NCI-H128 (cell line): ENCODE data around the gene DEPDC5.

Experiments
- DNase-seq: peaks from one replicate; lab custom pipeline; 2025; ENCODE audit not compliant: unreplicated experiment; lab: John Stamatoyannopoulos, UW

The DEPDC5 gene

DNA sequence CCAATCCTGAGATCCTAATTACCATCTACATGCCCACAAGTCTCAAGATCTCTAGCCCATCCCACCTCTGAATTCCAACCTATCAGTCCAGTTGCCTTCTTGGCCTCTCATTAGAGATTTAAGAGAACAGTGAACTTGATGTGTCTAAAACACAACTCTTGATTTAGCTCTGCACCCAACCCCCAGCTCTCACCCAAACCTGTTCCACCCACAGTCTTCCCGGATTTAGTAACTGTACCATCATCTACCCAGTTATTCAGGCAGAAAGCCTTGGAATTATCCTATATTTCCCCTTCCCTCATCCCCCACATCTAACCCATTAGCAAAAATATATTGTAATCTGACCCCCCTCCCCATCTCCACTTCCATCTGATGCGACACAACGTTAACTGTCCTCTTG, 166.5 kb downstream of the DEPDC5 start:
- DNase-seq, result no peak

DNA sequence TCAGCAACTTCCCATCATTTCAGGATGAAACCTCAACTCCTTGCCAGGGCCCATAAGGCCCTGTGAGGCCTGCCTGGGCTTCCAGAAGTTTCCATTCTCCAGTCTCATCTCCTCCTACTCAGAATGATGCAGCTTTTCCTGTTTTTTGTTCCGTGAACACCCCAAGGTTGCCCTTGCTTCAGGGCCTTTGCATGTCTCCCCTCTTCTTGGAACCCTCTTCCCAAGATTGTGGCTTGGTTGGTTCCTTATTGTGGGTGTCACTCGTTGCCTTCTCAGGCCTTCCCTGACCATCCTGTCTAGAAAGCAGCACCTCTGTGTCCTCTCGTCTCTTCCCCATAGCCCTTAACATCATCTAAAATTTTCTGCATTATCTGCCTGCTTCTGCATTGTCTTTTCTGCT, 167.3 kb downstream of the DEPDC5 start:
- DNase-seq, result no peak

GRCh38 chr22:31922534-31922933, 168.7 kb downstream of the DEPDC5 start:
- DNase-seq, result no peak

- no peak for DNase-seq
Measured at GRCh38 chr22:31923136-31923535, 169.3 kb downstream of the DEPDC5 start.

DNA sequence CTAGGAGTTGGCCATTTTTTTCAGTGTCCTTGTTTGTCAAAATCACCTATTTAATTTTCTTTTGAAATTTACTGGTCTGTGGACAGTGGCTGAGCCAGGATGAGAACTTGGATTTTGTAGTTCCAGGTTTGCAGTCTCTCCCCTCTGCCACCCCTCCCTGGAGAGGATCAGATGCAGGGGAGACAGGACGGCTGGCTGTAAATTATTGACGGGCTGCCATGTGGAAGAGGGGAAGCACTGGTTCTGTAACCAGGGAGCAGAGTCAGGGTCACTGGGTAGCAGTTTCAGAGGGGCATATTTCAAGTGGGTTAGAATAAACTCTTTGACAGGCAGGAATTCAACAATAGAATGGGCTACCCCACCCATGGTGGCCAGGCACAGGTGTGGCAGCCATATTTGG, 169.9 kb downstream of the DEPDC5 start:
- DNase-seq, result no peak

GRCh38 chr22:31925056-31925455, 171.2 kb downstream of the DEPDC5 start:
- DNase-seq, result no peak

DNA sequence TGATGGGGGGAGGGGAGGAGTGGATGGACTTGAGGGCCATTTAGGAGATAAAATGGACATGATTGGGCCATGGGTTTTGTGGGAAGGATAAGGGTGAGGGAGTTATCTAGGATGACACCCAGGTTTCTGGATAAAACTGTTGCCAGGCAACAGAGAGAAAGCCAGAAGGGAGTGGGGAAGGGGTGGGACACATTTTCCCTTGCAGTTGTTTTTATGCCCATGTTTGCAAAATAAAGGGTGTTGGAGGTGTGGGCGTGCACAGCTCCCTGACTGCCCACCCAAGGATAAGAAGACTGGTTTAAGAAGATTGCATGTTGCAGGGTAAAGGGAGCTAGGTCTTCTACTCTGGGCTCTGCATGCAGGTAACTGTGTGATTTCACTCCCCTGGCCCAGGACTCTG, 172.2 kb downstream of the DEPDC5 start:
- DNase-seq, result no peak

GRCh38 chr22:31926969-31927368, 173.2 kb downstream of the DEPDC5 start:
- DNase-seq, result no peak

- no peak for DNase-seq
Measured at GRCh38 chr22:31927562-31927961, 173.7 kb downstream of the DEPDC5 start.

GRCh38 chr22:31929167-31929930, 175.5 kb downstream of the DEPDC5 start:
- no peak for DNase-seq

DNA sequence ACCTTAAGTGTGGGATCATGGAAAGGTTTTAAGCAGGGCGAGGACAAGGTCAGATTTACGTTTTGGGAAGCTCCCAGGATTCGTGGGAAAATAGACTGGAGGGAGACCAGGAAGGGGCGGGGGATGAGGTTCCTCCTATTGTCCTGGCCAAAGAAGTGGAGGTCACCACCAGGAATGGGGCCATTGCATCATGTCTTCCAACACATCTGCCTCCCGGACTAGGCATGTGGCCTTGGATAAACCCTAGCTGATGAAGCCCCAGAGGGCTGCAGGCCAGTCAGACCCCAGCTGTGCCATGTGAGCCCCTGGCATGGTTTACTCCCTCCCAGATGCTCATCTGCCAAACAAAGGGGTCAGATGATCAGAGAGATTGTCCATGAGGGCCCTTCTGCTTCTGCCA, 179.0 kb downstream of the DEPDC5 start:
- DNase-seq, result no peak

DNA sequence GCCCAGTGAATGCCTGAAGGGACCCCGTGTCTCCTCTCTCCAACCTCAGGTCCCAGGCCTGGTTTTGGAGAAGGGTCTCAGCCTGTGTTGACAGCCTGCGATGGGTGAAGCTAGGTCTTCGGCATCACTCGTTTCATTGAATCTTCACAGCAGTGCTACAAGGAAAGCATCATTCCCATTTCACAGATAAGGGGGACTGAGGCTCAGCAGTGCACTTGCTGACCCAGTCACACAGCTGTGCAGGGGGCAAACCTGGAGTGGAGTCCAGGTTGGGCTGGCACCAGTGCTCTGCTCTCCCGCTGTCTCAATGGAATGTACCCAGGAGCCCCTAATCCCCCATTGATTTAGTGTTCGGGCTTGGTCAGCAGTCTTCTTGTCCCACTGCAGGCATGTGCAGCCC, 179.6 kb downstream of the DEPDC5 start:
- DNase-seq, result no peak

GRCh38 chr22:31933816-31934482, 180.1 kb downstream of the DEPDC5 start:
- no peak for DNase-seq

DNA sequence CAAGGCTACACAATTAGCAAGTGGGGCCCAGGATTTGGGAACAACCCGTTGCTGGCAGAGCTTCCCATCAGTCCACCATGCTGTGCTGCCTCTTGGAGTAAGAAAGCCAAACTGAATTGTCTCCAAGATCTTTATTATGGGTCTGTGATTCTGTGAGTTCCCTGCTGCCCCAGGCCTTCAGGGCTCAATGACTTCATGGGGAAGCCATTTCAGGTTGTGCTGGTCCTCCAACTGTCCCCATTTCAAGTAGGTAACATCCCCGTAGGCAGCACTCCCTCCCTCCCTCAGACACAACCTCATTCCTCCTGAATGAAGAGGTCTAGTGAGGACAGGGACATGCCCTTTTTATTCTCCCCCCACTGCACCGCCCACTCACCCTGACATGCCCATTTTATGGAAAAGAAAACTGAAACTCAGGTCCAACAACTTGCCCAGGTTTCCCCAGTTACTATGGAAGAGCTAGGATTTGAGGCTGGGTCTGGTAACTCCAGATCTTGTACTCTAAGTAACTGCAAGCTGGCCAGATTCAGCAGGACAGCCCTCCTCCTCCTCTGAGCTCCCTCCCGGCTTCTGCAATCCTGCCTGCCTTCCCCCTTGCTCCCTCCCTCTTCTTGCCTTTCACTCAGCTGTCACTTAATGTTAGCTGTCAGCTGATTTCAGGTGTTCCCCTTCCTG, 182.3 kb downstream of the DEPDC5 start:
- no peak for DNase-seq

DNA sequence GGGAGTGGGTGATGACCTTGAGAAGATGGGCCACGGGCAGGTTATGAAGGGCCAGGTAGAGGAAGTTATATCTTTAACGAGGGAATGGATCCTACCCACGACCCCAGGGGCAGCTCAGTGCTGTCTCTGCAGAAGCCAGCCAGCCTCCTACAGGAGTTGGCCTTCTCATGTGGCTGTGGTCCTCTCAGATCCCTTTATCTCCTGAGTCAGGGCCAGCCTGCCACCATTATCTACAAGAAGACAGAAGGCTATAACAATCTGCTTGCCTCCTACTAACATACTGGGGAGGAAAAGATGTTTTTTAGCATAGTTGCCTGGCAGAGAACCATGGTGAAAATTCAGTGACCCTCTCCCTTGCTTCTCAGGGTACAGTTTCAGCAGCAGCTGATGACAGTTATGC, 183.5 kb downstream of the DEPDC5 start:
- no peak for DNase-seq

- no peak for DNase-seq
Measured at GRCh38 chr22:31938296-31938695, 184.5 kb downstream of the DEPDC5 start.

DNA sequence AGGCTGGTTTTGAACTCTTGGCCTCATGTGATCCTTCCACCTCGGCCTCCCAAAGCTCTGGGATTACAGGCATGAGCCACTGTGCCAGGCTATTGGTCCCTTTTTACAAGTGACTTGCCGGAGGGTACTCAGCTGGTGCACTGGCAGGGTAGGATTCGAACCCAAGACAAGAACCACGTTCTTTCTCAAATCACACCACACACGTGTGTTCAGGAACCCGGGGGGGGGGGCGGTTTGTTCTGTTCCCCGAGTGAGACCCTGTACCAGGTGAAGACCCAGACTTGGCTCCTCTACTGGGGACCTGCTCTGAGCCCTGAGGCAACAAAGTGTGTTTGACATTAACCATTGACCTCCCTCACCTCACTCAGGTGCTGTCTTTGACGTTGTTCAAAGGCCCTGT, 186.7 kb downstream of the DEPDC5 start:
- DNase-seq, result no peak

GRCh38 chr22:31942091-31942490, 188.3 kb downstream of the DEPDC5 start:
- DNase-seq, result no peak

DNA sequence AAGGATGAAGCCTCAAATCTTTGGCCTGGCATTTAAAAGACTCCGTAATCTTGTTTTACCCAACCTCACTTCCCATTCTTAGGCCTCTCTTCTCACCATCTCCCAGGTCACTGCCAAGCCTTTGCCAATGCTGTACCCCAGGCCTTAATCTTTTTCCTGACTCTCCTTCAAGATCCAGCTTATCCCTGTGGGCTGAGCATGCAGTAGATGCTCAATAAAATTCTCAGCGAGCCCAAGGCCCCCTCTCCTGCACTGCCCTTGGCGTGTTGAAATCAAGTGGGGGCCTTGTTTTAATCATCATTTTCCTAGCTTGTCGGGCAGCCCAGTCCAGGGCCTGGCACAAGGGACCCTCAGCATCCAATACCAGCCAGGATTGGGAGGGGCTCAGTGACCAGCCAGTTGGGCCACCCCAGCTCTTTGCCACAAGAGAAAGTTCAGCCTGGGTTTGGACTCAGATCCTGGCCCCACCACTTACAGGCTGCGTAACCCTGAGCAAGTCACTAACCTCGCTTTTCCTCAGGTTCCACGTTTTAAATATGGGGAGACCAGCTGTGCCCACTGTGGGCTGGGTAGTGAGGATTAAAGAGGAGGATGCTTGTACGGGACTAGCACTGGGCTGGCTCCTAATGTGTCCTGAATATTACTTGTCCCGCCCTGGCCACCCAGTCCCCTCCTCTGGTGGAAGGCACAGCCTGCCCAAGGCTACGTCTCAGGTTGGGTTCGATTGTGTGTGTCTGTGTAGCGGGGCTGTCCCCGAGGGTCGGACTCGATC, 189.6 kb downstream of the DEPDC5 start:
- no peak for DNase-seq

DNA sequence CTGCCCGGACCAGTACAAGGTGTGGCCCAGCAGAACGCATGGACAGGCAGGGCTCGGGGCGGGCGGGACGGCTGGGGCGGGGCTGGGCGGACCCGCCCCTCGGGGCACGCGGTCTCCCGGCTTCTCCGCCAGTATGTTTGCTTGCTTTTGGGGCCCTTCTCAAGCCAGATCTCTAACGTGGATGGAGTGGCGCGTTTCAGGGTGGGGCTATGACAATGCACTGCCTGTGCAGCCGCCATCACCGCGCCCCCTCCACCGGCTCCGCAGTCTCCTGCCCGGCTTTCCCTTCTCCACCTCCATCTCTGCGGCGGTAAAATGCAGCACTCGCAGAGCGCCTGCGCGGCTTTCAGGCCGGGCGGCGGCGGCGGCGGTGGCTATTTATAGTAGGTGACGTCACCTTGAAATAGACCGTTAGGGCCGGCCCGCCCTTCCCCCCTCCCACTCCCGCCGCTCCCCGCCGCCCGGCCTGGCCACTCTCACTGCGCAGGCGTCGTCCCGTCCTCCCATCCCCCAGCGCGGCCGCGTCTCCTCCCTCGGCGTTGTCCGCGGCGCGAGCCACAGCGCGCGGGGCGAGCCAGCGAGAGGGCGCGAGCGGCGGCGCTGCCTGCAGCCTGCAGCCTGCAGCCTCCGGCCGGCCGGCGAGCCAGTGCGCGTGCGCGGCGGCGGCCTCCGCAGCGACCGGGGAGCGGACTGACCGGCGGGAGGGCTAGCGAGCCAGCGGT, 190.3 kb downstream of the DEPDC5 start, which contains the start of gene YWHAH:
TSS of gene YWHAH (plus strand) at position 558 of the 722 bp plus-strand sequence. CDS start 199 bp downstream, outside the sequence.
- DNase-seq, result peak; percentile 70
